ENCODE results near the gene CRHR1. TPM values are rescaled to one million over a fixed set of nuclear protein-coding genes. Genes with fewer than 3 reads are reported as not detected.

The CRHR1 gene
- total and polyA plus RNA-seq, 2 of the 4 experiments (the other 2 are of a cell fraction) = not detected

DNA sequence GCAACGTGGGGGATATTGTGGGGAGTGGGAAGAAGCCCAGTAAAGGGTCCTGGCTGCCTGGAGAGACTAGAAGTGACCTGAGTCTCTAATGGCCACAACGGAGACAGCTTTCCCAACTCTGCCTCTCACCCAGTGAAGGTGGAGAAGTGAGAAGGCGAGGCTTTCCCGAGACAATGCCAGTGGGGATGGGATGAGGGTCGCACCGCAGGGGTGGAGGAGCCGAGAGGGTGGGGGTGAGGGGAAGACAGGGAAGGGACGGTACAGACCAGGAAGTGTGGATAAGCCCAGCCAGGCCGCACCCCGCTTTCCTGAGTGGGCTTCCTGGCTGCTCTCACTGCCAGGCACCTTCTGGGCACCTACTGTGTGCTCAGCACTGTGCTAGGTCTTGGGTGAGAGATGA is 53.1 kb downstream of the CRHR1 start:
- no TSS peak for BruUV-seq (replicated peaks)
- H3K4ac ChIP-seq (ENCODE audit: low read depth, low read length) = no peak overlapping the region
- no peak overlapping the region for H3K56ac ChIP-seq (ENCODE audit: extremely low read depth, insufficient read depth, low read length)
- H4K20me1 ChIP-seq (ENCODE audit: insufficient read depth, low read length) = no peaks in the 10 kb centered on the region
- H3K9me3 ChIP-seq (ENCODE audit: control insufficient read depth, insufficient read depth, low read length) = no peaks in the 10 kb centered on the region
- H3K79me1 ChIP-seq (ENCODE audit: low read depth in 1 of 2, low read length in 2 of 2) = no peaks in the 10 kb centered on the region
- no peaks in the 10 kb centered on the region for H3K9me1 ChIP-seq (ENCODE audit: insufficient read depth, low read length)
- no peak overlapping the region for H3K4me3 ChIP-seq (ENCODE audit: insufficient read depth, low read depth, low read length)
- no peak overlapping the region for H3K14ac ChIP-seq (replicated peaks; ENCODE audit: low read depth, low read length)
- no peaks in the 10 kb centered on the region for H3K36me3 ChIP-seq (ENCODE audit: control insufficient read depth, insufficient read depth, low read length)
- ATAC-seq (ENCODE audit: low read depth) = no peak
- no peak overlapping the region for H4K91ac ChIP-seq (ENCODE audit: insufficient read depth, low read depth, low read length)
- ChIA-PET POLR2A (ENCODE audit: unreplicated experiment) (no interaction called here), CTCF (no interaction called here)
- TF ChIP-seq BHLHE40 (IDR thresholded peaks at IDR 0.05; ENCODE audit: low read depth, low read length) (no peak), RCOR1 (IDR thresholded peaks at IDR 0.05; ENCODE audit: insufficient replicate concordance, low read length) (no peak), RFX5 (IDR thresholded peaks at IDR 0.05; ENCODE audit: low read depth, low read length) (no peak), RAD21 (IDR thresholded peaks at IDR 0.05; ENCODE audit: low read length) (no peak), MAFK (IDR thresholded peaks at IDR 0.05; ENCODE audit: low read depth, low read length) (no peak), CHD1 (IDR thresholded peaks at IDR 0.05; ENCODE audit: low read depth, low read length) (no peak), FOS (IDR thresholded peaks at IDR 0.05; ENCODE audit: low read depth, low read length) (no peak), NFE2L2 (IDR thresholded peaks at IDR 0.05; ENCODE audit: low read depth, low read length) (no peak), CEBPB (IDR thresholded peaks at IDR 0.05; ENCODE audit: low read depth, low read length) (no peak), MXI1 (IDR thresholded peaks at IDR 0.05; ENCODE audit: borderline replicate concordance, low read depth, low read length) (no peak), POLR2A (IDR thresholded peaks at IDR 0.05; ENCODE audit: low read depth, low read length) (no peak), SMC3 (IDR thresholded peaks at IDR 0.05; ENCODE audit: low read depth, low read length) (no peak), MAZ (IDR thresholded peaks at IDR 0.05; ENCODE audit: borderline replicate concordance, low read depth, low read length) (no peak)
- TF ChIP-seq, protein P1, sequence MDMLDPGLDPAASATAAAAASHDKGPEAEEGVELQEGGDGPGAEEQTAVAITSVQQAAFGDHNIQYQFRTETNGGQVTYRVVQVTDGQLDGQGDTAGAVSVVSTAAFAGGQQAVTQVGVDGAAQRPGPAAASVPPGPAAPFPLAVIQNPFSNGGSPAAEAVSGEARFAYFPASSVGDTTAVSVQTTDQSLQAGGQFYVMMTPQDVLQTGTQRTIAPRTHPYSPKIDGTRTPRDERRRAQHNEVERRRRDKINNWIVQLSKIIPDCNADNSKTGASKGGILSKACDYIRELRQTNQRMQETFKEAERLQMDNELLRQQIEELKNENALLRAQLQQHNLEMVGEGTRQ (IDR thresholded peaks at IDR 0.05; ENCODE audit: low read depth, low read length) = no peak
- TF ChIP-seq, protein P2, sequence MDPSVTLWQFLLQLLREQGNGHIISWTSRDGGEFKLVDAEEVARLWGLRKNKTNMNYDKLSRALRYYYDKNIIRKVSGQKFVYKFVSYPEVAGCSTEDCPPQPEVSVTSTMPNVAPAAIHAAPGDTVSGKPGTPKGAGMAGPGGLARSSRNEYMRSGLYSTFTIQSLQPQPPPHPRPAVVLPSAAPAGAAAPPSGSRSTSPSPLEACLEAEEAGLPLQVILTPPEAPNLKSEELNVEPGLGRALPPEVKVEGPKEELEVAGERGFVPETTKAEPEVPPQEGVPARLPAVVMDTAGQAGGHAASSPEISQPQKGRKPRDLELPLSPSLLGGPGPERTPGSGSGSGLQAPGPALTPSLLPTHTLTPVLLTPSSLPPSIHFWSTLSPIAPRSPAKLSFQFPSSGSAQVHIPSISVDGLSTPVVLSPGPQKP (IDR thresholded peaks at IDR 0.05; ENCODE audit: borderline replicate concordance, low read depth, low read length) = no peak
- TF ChIP-seq, protein P3, sequence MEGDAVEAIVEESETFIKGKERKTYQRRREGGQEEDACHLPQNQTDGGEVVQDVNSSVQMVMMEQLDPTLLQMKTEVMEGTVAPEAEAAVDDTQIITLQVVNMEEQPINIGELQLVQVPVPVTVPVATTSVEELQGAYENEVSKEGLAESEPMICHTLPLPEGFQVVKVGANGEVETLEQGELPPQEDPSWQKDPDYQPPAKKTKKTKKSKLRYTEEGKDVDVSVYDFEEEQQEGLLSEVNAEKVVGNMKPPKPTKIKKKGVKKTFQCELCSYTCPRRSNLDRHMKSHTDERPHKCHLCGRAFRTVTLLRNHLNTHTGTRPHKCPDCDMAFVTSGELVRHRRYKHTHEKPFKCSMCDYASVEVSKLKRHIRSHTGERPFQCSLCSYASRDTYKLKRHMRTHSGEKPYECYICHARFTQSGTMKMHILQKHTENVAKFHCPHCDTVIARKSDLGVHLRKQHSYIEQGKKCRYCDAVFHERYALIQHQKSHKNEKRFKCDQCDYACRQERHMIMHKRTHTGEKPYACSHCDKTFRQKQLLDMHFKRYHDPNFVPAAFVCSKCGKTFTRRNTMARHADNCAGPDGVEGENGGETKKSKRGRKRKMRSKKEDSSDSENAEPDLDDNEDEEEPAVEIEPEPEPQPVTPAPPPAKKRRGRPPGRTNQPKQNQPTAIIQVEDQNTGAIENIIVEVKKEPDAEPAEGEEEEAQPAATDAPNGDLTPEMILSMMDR (conservative IDR thresholded peaks at IDR 0.05; ENCODE audit: low read depth, low read length) = no peak
- no CpG with 5 or more reads among the region's 10 CpGs for WGBS, 2 experiments (ENCODE audit: extremely low coverage in 2 of 2, insufficient read length in 1 of 2)
- no peak for DNase-seq
- intact Hi-C loops (cut with micrococcal nuclease) = loop anchor here (10.0 kb wide), 1 partner anchor 622 kb away; no protein-coding TSS in a partner anchor
- H3K18ac ChIP-seq (ENCODE audit: low read depth, low read length) = no peak overlapping the region
- H3K27ac ChIP-seq (ENCODE audit: insufficient read depth, low read length) = no peak overlapping the region
- H2AK9ac ChIP-seq (replicated peaks; ENCODE audit: low read depth, low read length, poor library complexity) = no peak overlapping the region
- no peak overlapping the region for H2BK20ac ChIP-seq (ENCODE audit: low read depth, low read length)
- no peak overlapping the region for H4K8ac ChIP-seq (ENCODE audit: low read depth in 2 of 2, low read length in 2 of 2)
- H3K4me1 ChIP-seq (ENCODE audit: control insufficient read depth, insufficient read depth, low read length) = no peaks in the 10 kb centered on the region
- in situ Hi-C loops (cut with MboI; ENCODE audit: low sequenced_read_pairs) = loop anchor here (25.0 kb wide), 1 partner anchor 425 kb away; no protein-coding TSS in a partner anchor
- no peak overlapping the region for H3K9ac ChIP-seq (ENCODE audit: low read depth, low read length)
- H3K27me3 ChIP-seq (ENCODE audit: control insufficient read depth, insufficient read depth, low read length) = peaks cover 16% of the 10 kb centered on the region
- H3K23ac ChIP-seq (ENCODE audit: low read depth, low read length) = no peak overlapping the region
- no peak overlapping the region for H2BK5ac ChIP-seq (ENCODE audit: low read depth, low read length, poor library complexity, severe bottlenecking)
- no peak overlapping the region for H2BK15ac ChIP-seq (ENCODE audit: low read depth, low read length)
- no peak overlapping the region for H2AK5ac ChIP-seq (ENCODE audit: low read depth, low read length)
- dilution Hi-C loops (cut with HindIII; ENCODE audit: low sequenced_read_pairs, unreplicated experiment) = no loop called here
- no peak overlapping the region for H2BK120ac ChIP-seq (ENCODE audit: low read depth, low read length)
- no peak overlapping the region for H3K4me2 ChIP-seq (ENCODE audit: low read depth, low read length)
- H2AFZ ChIP-seq (replicated peaks; ENCODE audit: low read length, poor library complexity) = no peak overlapping the region
- H4K5ac ChIP-seq (ENCODE audit: low read depth, low read length) = no peak overlapping the region
